Activated CD4-positive, alpha-beta T cell treated with anti-CD3 and anti-CD28 coated beads, Interleukin-10, Interleukin-2, amounts not matched to agents 100 ng/mL and 50 ng/mL, durations not matched to agents 16 hours and 8 hours (primary cell): ENCODE data around the gene ORAI3.
A peak's percentile ranks its signal among the peaks of the same experiment; 100 is the strongest.

Experiments
- DNase-seq: peaks from one replicate; pipeline ENCODE4 v3.0.0-alpha.2; 2020

Gene ORAI3

DNA sequence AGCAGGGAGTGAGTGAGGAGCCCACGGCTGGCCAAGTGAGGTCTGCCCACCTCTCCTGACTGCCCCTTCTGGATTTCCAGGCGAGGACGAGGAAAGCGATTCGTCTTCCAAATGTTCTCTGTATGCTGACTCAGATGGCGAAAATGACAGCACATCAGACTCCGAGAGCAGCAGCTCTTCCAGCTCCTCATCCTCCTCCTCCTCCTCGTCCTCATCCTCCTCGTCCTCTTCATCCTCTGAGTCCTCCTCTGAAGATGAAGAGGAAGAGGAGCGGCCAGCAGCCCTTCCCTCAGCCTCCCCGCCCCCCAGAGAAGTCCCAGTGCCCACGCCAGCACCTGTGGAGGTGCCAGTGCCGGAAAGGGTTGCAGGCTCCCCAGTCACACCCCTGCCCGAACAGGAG lies 22.4 kb downstream of the ORAI3 start:
- DNase-seq = no peak

DNA sequence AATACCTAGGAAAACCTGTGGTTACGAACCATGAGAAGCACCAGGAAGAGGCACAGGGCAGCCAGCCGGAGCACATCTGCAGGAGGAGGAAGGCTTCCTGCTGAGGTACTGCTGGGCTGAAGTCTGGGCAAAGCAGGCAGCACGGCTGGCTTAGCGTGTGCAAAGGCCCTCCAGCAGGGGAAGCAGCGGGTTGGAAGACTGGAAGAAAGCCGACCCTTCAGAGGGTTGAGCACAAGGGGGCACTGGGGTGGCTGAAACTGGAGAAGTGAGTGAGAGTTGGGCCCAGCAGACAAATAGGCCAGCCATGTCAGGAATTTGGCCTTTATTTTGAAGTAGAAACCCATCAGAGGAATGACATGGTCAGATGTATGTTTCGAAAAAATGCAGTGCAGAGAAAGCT lies 24.0 kb downstream of the ORAI3 start:
- no peak for DNase-seq

DNA sequence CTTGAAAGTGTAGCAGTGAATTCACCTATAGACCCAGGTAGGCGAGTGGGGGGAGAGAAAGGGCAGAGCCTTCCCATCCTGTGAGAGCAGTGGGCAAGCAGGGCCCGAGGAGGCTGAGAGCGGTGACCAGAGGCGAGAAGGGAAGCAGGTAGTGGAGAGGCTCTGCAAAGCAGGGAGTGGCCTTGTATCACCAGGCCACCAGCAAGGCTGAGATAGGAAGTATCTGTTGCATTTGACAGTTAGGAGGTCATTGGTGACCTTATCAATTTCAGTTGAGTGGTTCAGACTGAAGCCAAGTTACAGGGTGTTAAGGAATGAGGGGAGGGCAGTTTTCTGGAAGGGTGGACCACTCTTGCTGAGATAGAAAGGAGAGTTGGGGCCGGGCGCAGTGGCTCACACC lies 25.5 kb downstream of the ORAI3 start:
- DNase-seq = no peak

DNA sequence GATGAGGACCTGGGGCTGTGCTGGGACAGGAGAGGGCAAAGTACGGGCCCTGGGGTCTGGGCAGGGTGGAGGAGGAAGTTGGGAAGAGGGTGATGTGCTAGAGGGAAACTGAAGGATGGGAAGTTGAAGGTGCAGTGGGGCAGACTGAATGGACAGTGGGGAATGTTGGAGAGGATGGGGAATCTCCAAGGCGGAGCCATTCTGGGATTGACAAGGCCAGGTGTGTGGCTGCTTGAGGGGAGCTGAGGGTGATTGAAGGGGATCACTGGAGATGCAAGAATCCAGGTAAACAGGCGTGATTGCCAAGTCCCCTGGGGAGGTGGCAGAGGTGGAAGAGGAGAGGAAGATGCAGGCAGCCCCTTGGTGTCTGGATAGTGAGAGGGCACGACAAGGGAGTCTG lies 27.6 kb downstream of the ORAI3 start:
- DNase-seq = no peak

DNA sequence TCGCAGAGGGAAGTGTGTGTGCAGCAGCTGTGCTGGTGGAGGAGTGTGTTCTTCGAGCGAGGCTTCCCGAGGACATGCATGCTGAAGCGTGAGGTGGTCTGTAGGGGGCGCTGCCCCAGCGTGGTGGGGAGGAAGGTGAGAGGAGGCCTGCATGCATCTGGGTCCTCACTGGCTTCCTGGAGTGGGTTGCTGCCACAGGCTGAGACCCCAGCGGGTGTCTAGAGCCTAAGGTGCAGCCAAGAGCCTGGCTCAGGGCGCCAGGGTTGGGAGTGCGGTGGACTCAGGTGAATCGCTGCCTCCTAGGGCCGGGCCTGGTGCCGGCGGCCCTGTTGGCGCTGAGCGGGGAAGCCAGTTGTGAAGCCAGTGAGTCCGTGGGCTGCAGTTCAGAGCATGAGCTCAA lies 28.6 kb downstream of the ORAI3 start:
- DNase-seq = peak; percentile 31

DNA sequence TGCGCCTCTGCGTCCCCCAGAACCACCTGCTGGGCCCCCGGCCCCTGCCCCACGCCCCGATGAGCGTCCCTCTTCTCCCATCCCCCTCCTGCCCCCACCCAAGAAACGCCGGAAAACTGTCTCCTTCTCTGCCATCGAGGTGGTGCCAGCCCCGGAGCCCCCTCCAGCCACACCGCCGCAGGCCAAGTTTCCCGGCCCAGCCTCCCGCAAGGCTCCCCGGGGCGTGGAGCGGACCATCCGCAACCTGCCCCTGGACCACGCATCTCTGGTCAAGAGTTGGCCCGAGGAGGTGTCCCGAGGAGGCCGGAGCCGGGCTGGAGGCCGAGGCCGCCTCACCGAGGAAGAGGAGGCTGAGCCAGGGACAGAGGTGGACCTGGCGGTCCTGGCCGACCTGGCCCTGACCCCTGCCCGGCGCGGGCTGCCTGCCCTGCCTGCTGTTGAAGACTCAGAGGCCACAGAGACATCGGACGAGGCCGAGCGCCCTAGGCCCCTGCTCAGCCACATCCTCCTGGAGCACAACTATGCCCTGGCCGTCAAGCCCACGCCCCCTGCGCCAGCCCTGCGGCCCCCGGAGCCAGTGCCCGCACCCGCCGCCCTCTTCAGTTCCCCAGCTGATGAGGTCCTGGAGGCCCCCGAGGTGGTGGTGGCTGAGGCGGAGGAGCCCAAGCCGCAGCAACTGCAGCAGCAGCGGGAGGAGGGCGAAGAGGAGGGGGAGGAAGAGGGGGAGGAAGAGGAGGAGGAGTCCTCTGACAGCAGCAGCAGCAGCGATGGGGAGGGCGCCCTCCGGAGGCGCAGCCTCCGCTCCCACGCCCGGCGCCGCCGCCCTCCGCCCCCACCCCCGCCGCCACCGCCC lies 30.5 kb downstream of the ORAI3 start:
- DNase-seq = no peak

DNA sequence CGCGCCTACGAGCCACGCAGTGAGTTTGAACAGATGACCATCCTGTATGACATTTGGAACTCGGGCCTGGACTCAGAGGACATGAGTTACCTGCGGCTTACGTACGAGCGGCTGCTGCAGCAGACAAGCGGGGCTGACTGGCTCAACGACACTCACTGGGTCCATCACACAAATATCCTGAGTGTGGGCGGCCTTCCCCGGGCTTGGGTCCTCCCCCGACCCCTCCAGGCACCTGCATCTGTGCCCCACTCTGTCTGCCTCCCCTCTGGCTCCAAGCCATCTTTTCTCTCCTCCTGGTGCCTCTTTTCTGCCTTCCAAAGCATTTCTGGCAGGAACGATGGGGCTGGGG lies 31.1 kb downstream of the ORAI3 start:
- DNase-seq = no peak

DNA sequence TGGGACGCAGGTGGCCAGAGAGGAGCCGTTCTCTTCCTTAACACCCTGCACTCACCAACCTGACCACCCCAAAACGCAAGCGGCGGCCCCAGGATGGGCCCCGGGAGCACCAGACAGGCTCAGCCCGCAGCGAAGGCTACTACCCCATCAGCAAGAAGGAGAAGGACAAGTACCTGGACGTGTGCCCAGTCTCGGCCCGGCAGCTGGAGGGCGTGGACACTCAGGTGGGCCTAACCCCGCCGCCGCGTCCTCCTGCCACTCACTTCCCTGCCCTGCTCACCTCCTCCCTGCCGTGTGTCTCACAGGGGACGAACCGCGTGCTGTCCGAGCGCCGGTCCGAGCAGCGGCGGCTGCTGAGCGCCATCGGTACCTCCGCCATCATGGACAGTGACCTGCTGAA lies 31.6 kb downstream of the ORAI3 start:
- DNase-seq = no peak

DNA sequence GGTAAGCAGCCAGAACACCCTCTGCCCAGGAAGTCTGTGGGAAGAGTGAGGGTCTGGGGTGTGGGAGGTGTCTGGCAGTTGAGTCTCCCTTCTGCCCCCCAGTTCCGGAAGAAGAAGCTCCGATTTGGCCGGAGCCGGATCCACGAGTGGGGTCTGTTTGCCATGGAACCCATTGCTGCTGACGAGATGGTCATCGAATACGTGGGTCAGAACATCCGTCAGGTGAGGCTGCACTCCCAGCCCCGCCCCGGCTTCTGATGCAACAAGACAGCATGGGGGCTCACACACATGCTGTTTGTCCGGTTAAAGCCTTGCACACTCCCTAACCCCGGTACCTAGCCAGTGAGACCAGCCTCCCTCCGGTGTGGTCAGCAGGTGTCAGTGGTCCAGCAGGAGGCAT lies 32.1 kb downstream of the ORAI3 start:
- DNase-seq = no peak

DNA sequence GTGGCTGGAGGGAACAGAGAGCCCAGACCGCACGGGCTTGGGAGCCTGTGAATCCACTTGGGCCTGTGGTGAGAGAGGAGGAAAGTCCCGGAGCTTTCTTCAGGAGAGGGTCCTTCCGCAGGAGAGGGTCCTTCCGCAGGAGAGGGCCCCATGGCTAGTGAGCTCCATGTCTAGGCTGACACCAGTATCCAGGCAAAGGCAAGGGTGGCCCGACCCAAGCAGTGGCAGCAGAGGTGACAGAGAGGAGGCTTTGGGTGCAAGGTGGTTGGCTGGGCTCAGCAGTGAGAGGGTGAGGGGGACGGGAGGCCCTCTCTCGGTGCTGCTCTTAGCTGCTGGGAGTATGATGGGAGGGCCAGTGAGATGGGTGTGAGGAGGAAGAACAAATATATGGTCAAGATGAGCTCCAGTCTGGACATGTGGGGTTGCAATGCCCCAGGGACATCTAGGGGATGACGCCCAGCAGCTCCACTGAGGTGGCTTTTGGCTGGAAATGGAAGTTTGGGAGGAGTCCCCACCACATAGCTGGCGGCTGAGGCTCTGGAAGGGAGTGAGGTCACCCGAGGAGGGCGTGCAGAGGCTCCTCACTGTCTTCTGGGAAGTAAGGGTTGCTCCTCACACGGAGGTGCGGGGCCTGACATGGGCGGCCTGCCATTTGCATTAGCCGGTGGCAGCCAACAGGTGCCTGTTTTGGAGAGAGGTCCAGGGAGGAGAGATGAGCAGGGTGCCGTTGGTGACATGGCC lies 33.9 kb downstream of the ORAI3 start:
- no peak for DNase-seq

DNA sequence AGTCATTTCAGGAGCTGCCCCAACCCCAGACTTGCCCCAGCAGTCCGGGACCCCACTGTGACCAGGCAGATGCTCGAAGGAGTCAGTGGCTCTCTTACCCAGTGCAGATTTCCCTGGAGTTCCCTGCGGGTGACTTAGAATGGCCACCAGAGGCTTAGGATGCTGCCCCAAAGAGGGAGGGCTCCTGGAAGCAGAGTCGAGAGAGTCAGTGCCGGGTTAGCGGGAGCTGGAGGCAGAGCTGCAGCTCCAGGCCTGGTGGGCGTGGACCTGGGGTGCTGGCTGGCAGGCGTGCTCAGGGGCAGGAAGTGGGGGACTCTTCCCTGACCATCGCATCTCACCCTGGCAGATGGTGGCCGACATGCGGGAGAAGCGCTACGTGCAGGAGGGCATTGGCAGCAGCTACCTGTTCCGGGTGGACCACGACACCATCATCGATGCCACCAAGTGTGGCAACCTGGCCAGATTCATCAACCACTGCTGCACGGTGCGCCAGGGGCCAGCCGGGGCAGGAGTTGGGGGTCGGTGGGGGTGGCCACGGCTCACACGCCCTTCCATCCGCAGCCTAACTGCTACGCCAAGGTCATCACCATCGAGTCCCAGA lies 34.5 kb downstream of the ORAI3 start:
- no peak for DNase-seq

DNA sequence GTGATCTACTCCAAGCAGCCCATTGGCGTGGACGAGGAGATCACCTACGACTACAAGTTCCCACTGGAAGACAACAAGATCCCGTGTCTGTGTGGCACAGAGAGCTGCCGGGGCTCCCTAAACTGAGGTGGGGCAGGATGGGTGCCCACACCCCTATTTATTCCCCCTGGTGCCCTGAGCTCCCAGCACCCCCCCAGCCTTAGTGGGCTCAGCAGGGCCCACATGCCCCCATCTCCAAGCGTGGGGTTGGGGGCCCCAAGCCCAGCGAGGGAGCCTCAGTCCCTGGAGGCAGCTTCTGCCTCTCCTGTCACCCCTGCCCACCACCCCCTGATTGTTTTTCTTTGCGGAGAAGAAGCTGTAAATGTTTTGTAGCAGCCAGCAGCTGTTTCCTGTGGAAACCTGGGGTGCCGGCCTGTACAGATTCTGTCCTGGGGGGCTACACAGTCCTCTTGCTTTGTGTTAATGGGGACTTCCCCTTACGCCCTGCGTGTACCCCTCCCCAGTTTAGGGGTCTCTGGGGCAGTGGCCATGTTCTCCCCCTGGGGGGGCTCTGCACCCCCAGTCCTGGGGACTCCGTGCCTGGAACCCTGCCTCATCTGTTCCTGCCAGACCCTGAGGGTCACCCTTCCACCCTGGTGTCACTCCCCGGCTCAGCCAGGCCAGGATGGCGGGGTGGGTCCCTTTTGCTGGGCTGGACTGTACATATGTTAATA lies 35.2 kb downstream of the ORAI3 start:
- DNase-seq = no peak

DNA sequence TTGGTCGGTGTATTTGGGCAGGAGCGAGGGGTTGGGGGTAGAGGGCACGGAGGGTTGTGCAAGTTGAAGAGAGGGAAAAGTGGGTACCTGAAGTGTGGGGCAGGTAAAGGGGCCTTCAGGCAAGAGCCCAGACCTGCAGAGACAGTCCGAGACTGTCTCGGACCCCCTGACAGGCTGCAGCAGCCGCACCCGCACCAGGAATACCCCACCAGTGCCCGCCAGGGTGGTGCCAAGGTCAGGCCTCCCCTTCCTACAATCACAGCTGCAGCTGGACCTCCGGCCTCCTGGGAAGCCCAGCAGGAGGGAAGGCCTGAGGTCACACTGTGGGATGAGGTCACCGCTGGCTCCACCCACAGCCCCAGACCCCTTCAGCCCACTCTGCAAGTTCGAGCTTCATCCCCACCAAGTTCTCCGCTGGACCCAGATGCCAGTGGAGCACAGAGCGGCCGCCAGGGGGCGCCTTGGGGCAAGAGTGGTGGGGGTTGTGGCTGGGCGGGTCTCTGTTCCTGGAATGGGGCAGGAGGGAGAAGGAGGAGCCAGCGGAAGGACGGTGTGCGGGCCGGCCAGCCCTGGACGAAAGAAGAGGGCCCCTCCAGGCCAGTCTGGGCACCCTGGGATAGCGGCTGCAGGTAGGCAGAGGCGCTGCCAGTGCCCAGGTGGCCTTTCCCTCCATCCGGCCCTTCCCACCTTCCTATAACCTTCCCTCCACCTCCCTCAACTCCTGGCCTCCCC lies 36.0 kb downstream of the ORAI3 start, which contains the start of gene HSD3B7:
TSS of gene HSD3B7 (plus strand) at position 539 of the 732 bp plus-strand sequence. CDS start 452 bp downstream, outside the sequence.
- peak; percentile 87 for DNase-seq

DNA sequence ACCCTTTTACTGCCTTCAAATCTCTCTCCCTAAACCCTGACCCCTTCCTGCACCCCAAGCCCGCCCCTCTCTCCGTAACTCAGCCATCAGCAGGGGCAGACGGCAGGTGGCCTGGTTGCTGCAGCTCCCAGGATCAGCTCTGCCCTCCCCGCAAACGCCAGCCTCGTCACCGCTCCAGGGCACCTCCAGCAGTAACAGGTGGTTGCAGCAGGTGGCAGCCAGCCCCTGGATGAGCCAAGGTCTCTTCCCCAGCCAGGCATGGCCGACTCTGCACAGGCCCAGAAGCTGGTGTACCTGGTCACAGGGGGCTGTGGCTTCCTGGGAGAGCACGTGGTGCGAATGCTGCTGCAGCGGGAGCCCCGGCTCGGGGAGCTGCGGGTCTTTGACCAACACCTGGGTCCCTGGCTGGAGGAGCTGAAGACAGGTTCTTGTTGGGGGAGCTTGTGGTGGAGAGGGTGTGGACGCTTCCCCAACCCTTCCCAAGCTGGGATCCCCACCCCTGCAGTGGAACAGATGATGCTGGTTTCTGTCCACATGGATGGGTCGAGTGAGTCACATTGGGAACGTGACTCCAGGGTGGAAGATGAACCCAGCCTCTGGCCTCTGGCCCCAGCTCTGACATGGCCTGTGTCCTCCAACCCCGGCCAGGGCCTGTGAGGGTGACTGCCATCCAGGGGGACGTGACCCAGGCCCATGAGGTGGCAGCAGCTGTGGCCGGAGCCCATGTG lies 36.7 kb downstream of the ORAI3 start:
- DNase-seq = no peak

DNA sequence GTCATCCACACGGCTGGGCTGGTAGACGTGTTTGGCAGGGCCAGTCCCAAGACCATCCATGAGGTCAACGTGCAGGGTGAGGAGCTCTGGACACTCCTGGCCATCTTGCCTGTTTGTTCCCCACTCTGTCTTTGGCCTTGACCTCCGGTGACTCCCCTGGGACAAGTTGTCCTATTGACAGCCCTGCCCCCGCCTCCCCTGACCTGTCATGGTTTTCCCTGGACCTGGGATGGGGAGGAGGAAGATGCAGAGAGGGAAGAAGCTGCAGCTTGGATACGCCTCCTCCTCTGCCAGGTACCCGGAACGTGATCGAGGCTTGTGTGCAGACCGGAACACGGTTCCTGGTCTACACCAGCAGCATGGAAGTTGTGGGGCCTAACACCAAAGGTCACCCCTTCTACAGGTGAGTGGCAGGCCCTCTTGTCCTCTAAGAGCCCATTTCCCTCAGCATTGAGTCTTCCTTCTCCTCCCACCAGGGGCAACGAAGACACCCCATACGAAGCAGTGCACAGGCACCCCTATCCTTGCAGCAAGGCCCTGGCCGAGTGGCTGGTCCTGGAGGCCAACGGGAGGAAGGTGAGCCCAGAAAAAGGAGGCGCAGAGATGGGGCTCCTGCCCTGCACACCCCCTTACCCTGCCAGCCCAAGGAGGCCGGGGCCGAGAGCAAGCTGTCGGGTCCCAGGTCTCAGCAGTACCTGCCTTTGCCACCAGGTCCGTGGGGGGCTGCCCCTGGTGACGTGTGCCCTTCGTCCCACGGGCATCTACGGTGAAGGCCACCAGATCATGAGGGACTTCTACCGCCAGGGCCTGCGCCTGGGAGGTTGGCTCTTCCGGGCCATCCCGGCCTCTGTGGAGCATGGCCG lies 37.5 kb downstream of the ORAI3 start:
- no peak for DNase-seq

DNA sequence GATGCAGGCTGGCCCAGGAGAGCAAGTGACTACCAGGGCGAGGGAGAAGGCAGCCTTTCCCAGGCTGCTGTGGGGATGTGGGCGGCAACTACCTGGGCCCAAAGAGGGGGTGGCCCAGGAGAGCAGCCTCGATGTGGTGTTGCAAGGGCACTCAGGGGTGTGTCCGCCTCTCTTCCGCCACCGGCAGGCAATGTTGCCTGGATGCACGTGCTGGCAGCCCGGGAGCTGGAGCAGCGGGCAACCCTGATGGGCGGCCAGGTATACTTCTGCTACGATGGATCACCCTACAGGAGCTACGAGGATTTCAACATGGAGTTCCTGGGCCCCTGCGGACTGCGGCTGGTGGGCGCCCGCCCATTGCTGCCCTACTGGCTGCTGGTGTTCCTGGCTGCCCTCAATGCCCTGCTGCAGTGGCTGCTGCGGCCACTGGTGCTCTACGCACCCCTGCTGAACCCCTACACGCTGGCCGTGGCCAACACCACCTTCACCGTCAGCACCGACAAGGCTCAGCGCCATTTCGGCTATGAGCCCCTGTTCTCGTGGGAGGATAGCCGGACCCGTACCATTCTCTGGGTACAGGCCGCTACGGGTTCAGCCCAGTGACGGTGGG lies 38.8 kb downstream of the ORAI3 start:
- no peak for DNase-seq

DNA sequence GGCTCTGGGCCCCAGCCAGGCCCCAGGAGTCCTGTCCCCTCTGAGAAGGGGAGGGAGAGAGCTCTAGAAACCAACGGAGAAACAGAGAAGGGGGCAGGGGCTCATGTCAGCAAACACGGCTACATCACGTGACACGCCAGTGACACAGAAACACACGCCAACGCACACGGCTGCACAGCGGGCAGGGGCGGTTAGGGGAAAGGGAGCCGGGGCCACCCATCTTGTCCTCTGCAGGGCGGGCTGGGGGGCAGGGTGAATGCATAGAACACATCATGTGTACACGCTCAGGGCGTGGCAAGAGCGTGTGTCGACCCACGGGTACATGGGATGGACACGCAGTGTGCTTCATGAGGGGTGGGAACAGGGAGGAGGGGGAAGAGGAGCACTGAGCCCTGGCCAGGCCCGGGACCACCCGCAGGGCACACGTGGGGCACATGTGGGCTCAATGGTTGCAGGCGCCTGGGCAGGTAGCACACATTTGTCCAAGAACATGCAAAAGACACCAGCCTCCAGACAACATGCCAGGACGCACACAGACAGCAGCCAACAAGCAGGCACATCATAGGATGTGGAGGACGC lies 40.7 kb downstream of the ORAI3 start:
- no peak for DNase-seq

DNA sequence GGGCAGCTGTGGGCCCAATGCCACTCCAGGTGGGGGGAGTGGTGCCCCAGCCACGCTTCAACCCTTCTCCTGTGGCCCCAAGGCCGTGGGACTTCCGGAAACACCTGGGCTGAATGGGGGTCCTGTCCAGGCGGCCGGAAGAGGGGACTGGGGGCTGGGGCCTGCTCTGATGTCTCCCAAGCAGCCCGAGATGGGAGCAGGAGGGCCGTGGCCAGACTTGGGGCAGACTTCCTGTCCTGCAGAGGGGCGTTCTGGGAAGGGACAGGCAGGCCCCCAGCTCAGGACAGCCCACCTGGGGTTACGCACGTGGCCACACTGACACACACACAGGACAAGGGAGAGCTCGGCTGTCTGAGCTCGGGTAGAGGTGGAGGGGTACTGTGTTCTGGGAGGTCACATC lies 41.2 kb downstream of the ORAI3 start:
- no peak for DNase-seq

DNA sequence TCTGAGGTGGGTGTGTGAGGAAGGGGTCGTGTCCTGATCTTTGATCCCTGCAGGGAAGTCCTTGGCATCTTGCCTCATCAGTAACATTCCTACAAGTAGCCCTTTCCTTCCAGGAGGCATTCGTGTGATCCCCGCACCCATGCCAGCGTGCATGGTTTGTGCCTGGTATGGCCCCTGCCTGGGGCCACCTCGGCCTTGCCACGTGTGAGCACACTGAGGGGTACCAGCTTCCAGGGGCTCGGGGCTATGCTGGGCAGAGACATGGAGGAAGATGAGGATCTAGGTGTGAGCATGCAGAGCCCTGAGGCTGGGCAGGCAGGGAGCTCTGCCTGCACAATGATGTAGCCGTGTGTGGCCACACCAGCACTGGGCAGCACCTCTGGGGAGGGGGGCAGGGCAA lies 42.2 kb downstream of the ORAI3 start:
- DNase-seq = no peak

DNA sequence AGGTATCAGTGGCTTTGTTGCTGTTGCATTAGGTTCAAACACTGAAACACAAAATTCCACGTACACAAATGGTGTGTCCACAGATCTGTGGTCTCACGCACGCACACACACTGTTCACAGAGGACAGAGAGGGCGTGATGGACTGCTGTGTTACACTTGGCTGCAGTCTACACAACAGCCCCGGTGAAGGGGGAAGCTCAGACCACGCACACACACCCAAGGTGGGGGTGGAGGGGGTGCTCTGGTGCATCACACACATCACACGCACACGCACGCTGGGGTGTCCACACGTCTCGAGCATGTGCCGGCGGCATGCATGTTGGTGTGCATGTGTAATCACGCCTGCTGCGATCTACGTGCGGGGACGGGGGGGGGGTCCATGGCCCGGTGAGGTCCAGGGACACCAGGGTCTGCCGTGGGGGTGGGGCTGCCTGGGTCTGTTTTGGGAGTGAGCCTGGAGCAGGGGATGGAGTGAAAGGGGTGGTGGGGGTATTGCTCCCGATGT lies 43.5 kb downstream of the ORAI3 start:
- DNase-seq = no peak
